DOHH2 (cell line): ENCODE measurements around the gene TNRC6A.

Source experiments
- CTCF ChIP-seq: fragments of 200-600 bp; sonication (generic); IDR thresholded peaks from one replicate; pipeline ENCODE4 v1.5.1; 2014; ENCODE audit warnings: antibody characterized with exemption, mild to moderate bottlenecking, low read depth, low read length; ENCODE audit not compliant: poor library complexity, severe bottlenecking
- EZH2phosphoT487 ChIP-seq: fragments of 200-600 bp; sonication (generic); IDR thresholded peaks from 2 replicates; pipeline ENCODE4 v1.6.1; 2017; ENCODE audit warnings: borderline replicate concordance, mild to moderate bottlenecking, antibody characterized with exemption, low read length, moderate library complexity, mixed read lengths

- TF ChIP-seq CTCF, result no peak
- TF ChIP-seq EZH2phosphoT487, result no peak
Observed at GRCh38 chr16:24826817-24827566, 97.5 kb downstream of the TNRC6A start.
